KBM-7 (cell line): ENCODE results near the gene ITSN2.
A peak's percentile ranks its signal among the peaks of the same experiment; 100 is the strongest.

Experiments used
- DNase-seq: peaks from one replicate; pipeline ENCODE4 v3.0.0-alpha.2; 2015
- in situ Hi-C: fragments of 300-500 bp; cut with MboI; formaldehyde crosslinking; loops from 2 replicates; pipeline ENCODE4 v1.14.3; 2020; ENCODE audit warnings: low sequenced_read_pairs, low pct_unique_long_range_greater_than_20kb, mixed read lengths

The ITSN2 gene

GRCh38 chr2:24285484-24286152 is 74.7 kb downstream of the ITSN2 start:
- no peak for DNase-seq
- in situ Hi-C loops: no loop called here

DNA sequence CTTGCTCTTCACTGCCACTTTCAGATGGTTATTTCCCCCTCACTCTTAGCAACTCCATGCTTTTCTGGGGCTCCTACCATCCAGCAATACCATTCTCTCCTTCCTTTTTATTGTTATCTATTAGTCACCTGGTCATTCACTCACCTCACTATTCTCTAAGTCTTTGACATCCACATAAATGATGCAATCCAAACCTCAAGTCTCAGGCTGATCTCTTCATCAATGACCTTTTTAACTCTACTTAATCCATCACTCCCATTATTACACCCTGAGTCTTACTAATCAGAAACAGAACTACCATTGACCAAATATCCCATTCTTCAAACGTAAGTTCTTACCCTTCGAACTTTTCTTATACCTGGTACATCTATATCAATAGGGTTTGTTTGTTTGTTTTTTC is 79.7 kb downstream of the ITSN2 start:
- no peak for DNase-seq
- in situ Hi-C loops: no loop called here

- DNase-seq: no peak
- in situ Hi-C loops: no loop called here
Measured at GRCh38 chr2:24280161-24280560, 80.2 kb downstream of the ITSN2 start.

GRCh38 chr2:24276349-24276899 is 83.9 kb downstream of the ITSN2 start:
- in situ Hi-C loops: no loop called here
- DNase-seq: peak; percentile 3

GRCh38 chr2:24274809-24275208 is 85.5 kb downstream of the ITSN2 start:
- in situ Hi-C loops: no loop called here
- no peak for DNase-seq

DNA sequence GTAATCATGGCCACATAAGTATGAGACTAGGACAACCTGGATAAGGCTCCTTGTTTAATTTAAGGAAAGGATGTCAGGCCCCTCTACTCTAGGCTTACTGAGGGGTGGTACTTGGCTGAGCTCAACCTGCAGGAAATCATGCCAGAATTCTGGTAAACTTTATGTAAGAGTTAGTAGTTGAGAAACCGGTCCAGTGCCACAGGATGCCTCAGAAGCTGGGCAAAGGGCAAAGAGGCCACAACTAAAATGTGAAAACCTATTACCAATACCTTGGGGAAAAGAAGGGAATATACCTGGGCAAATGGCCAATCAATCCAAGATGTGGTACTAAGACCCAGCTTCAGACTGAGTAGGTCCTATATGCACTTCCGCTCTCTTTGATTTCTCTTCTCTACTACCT is 86.7 kb downstream of the ITSN2 start:
- DNase-seq: no peak
- in situ Hi-C loops: no loop called here

DNA sequence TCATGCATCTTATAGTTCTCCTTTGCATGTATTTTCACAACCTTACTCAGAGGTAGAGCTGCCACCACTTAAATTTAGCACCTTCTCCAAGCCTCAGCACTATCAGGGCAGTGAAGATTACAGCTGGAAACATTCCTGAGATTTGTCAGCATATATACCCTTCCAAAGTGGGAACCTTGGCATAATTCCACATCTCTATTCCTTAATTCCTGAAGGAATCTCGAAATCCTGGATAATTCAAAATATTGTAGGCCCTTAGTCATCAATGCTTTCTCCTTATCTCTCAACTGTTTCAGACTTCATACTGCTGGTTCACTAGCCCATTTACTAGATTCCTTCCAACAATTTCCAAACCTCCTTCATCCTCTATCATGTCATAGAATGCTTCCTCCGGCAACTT is 87.4 kb downstream of the ITSN2 start:
- DNase-seq: no peak
- in situ Hi-C loops: no loop called here

DNA sequence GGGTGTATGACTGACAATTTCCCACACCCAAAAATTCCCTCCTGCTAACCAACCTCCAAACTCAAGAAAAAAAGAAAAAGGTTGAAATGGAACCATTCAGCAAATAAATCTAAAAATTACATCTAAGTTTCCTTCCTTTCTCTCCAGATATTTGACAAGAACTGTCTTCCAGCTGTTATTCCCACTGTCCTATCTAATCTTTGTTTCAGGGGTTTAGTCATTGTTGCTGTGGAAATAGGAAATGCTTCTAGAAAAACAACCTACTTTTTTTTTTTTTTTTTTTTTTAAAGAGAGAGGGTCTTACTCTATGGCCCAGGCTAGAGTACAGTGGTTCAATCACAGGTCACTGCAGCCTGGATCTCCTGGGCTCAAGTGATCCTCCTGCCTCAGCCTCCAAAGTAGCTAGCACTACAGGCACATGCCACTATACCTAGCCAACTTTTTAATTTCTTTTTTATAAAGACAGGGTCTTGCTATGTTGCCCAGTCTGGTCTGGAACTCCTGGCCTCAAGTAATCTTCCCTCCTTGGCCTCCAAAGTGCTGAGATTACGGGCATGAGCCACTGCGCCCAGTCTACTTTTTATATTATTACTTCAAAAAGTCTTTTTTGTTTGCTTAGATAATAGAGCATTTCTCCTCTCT is 88.1 kb downstream of the ITSN2 start:
- no peak for DNase-seq
- in situ Hi-C loops: no loop called here

GRCh38 chr2:24269265-24269664 is 91.1 kb downstream of the ITSN2 start:
- in situ Hi-C loops: no loop called here
- no peak for DNase-seq

DNA sequence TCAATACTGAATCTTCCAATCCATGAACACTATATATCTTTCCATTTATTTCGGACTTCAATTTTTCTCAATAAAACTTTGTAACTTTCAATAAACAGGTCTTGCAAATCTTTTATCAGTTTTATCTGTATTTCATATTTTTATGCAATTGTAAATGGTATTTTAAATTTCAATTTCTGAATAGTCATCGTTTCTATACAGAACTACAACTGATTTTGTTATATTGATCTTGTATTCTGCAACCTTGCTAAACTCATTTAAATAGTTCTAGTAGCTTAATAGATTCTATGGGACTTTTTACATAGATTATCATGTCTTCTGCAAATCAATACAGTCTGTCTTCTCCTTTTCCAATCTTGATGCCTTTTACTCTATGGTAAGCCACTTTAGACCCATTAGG is 95.1 kb downstream of the ITSN2 start:
- in situ Hi-C loops: no loop called here
- no peak for DNase-seq

- in situ Hi-C loops: no loop called here
- DNase-seq: no peak
Measured at GRCh38 chr2:24262421-24262970, 97.8 kb downstream of the ITSN2 start.

- peak; percentile 8 for DNase-seq
- in situ Hi-C loops: no loop called here
Measured at GRCh38 chr2:24261441-24261840, 98.9 kb downstream of the ITSN2 start.

GRCh38 chr2:24259316-24259715 is 101.0 kb downstream of the ITSN2 start:
- no peak for DNase-seq
- in situ Hi-C loops: no loop called here

GRCh38 chr2:24258718-24259117 is 101.6 kb downstream of the ITSN2 start:
- in situ Hi-C loops: no loop called here
- peak; percentile 21 for DNase-seq

GRCh38 chr2:24253303-24253919 is 106.9 kb downstream of the ITSN2 start:
- in situ Hi-C loops: no loop called here
- no peak for DNase-seq

DNA sequence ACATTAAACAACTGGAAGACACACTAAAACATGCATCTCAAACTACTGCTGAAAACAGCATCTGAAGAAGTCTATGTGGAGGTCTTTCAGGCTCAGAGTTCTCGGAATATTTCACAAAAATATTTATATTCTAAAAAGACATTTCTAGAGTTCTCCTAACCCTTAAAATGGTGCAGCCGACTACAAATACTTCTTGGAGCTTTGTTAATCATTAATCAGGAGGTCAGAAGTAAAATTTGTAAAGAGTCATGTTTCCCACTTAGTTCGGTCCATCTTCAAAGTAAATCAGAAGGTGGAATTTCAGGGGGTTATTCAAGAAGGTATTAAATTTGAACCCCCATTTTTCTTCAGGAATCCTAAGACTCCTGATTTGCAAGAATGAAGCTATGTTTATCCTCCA is 112.7 kb downstream of the ITSN2 start:
- no peak for DNase-seq

GRCh38 chr2:24247164-24247563 is 113.2 kb downstream of the ITSN2 start:
- no peak for DNase-seq
- in situ Hi-C loops: no loop called here

More for the DNA sequence above, 112.7 kb downstream of the ITSN2 start:
- in situ Hi-C loops: no loop called here

DNA sequence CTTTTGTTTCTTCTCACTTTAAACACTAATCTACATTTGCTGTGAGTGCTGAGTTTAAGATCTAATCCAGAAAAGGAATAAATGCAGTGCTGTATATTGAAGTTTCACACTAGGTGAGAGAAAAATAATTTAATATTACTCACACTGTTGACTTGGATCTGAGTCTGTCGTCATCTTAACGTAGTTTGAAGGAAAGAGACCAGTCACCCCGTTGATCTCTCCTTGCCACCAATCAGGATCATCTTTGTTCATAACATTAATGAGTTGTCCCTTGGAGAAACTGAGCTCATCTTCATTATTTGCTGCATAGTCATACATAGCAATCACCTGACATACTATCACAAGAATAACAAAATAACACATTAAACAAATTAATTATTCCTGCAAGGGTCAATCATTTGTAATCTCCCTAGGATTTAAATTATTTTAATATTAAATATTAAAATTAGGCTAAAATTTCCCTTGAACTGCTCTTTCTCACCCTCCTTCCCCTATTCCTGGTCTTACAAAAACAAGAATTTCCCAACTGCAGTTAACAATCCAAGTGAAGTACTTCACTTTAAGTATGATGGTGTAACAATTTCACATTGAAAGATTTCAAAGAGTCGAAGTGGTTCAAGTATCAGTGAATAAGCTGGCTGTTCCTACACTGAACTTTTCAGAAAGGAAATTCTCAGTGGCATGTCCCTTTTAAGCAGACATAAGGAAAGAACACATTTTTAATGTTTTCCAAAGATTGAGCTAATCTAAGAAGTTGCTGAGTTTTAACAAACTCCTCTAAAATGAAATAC is 114.2 kb downstream of the ITSN2 start:
- in situ Hi-C loops: no loop called here
- DNase-seq: no peak

GRCh38 chr2:24241528-24241927 is 118.8 kb downstream of the ITSN2 start:
- in situ Hi-C loops: no loop called here
- DNase-seq: no peak
